K562 (cell line): ENCODE measurements around the gene EVL. TPM values are rescaled to one million over a fixed set of nuclear protein-coding genes. Genes with fewer than 3 reads are reported as not detected.

Experiments
- ATAC-seq: fragments of 200-7000 bp; cut with Tn5 transposase; 3 replicates; pipeline ENCODE4 v1.9.1; 2020; ENCODE audit warnings: moderate library complexity
- BruUV-seq: library from RNA; stranded (reverse); fragments of 400-500 nt; replicated peaks from 2 replicates; lab custom pipeline; 2021; lab: Mats Ljungman, UMichigan
- CTCF ChIA-PET: fragments of 300-600 bp; formaldehyde crosslinking; extraction: SDS; loops from one replicate; lab custom pipeline; 2021; ENCODE audit warnings: low intra/inter-chr PET ratio; lab: Yijun Ruan, JAX
- POLR2A ChIA-PET: fragments of 300-600, 350-650 bp; sonication (Branson Sonifier 250); formaldehyde crosslinking; extraction: SDS; loops from one replicate; lab custom pipeline; 2021; ENCODE audit warnings: antibody characterized with exemption, inconsistent platforms; lab: Yijun Ruan, JAX
- DNase-seq, 4 experiments: peaks; one replicate each; pipeline versions ENCODE4 v3.0.0 to v3.0.0-alpha.2; 2011 to 2018; ENCODE audit warnings: low spot score in 3 of 4, mixed read lengths in 3 of 4; ENCODE audit errors: extremely low read depth in 1 of 4
- FAIRE-seq: peaks from 2 replicates; lab custom pipeline; 2011; peaks lifted over from hg19 to GRCh38; lab: Jason Lieb, UNC
- H2AFZ ChIP-seq: 2 replicates; pipeline ENCODE4 v1.6.0; 2011; ENCODE audit warnings: low read depth, low read length, control low read depth, inconsistent platforms
- H3K27ac ChIP-seq: fragments of 200-600 bp; 3 replicates; pipeline ENCODE4 v1.8.0; 2011; ENCODE audit warnings: low read depth, mild to moderate bottlenecking, control low read depth, inconsistent platforms, low read length, moderate library complexity, mixed read lengths; ENCODE audit errors: extremely low read depth
- H3K27me3 ChIP-seq, 2 experiments: fragments of 300-600 bp in 1 of 2; 2 replicates in 1 of 2; 3 replicates in 1 of 2; pipeline versions ENCODE4 v1.6.0 to v1.8.0; 2011; ENCODE audit warnings: inconsistent platforms in 2 of 2, low read length in 2 of 2, mild to moderate bottlenecking in 1 of 2, mixed read lengths in 1 of 2, moderate library complexity in 1 of 2; ENCODE audit not compliant: control insufficient read depth in 2 of 2, insufficient read depth in 2 of 2
- H3K36me3 ChIP-seq: fragments of 300-600 bp; 3 replicates; pipeline ENCODE4 v1.8.0; 2011; ENCODE audit warnings: mild to moderate bottlenecking, low read length, inconsistent platforms; ENCODE audit not compliant: control insufficient read depth, insufficient read depth
- H3K4me1 ChIP-seq, 2 experiments: fragments of 200-600 bp in 1 of 2; replicated peaks in 1 of 2; 2 replicates in 1 of 2; 3 replicates in 1 of 2; pipeline versions ENCODE4 v1.5.1 to v1.8.0; 2011; ENCODE audit warnings: inconsistent platforms in 2 of 2, low read length in 2 of 2, mild to moderate bottlenecking in 1 of 2, mixed read lengths in 1 of 2, moderate library complexity in 1 of 2; ENCODE audit not compliant: control insufficient read depth in 2 of 2, insufficient read depth in 2 of 2
- H3K4me2 ChIP-seq: 2 replicates; pipeline ENCODE4 v1.6.1; 2011; ENCODE audit warnings: low read length, control low read depth, inconsistent platforms, mixed read lengths; ENCODE audit not compliant: insufficient read depth
- H3K4me3 ChIP-seq: fragments of 200-600 bp; sonication (generic), shearing (Covaris generic); 2 replicates; pipeline ENCODE4 v1.5.1; 2016; ENCODE audit warnings: control low read depth, inconsistent platforms
- H3K79me2 ChIP-seq: fragments of 200-600 bp; 3 replicates; pipeline ENCODE4 v1.8.0; 2011; ENCODE audit warnings: low read length, inconsistent platforms; ENCODE audit not compliant: control insufficient read depth, insufficient read depth
- H3K9ac ChIP-seq, 2 experiments: 2 replicates each; pipeline versions ENCODE4 v1.6.0 to v1.6.1; 2011; ENCODE audit warnings: low read depth in 2 of 2, low read length in 2 of 2, control low read depth in 1 of 2, inconsistent platforms in 1 of 2, mild to moderate bottlenecking in 1 of 2, mixed read lengths in 1 of 2; ENCODE audit not compliant: insufficient read depth in 1 of 2
- H3K9me1 ChIP-seq: one replicate; pipeline ENCODE4 v1.6.0; 2011; ENCODE audit warnings: inconsistent platforms, mild to moderate bottlenecking, low read length, moderate library complexity; ENCODE audit not compliant: control insufficient read depth, insufficient read depth
- H3K9me3 ChIP-seq: replicated peaks from 2 replicates; pipeline ENCODE4 v1.5.1; 2011; ENCODE audit warnings: low read depth, low read length, inconsistent platforms; ENCODE audit not compliant: control insufficient read depth, insufficient read depth
- H4K20me1 ChIP-seq: replicated peaks from 2 replicates; pipeline ENCODE4 v1.6.1; 2011; ENCODE audit warnings: low read length, inconsistent platforms, mixed read lengths; ENCODE audit not compliant: control insufficient read depth, insufficient read depth
- BHLHE40 ChIP-seq: IDR thresholded peaks from 2 replicates; pipeline ENCODE4 v1.6.1; 2011; ENCODE audit warnings: low read length, improper control_type of control experiment
- BRF1 ChIP-seq: IDR thresholded peaks from 3 replicates; pipeline ENCODE4 v1.6.1; 2011; ENCODE audit warnings: borderline replicate concordance, mild to moderate bottlenecking; ENCODE audit not compliant: insufficient read length; ENCODE audit errors: extremely low read depth
- ETV1 ChIP-seq: fragments of 450-650 bp; conservative IDR thresholded peaks from 2 replicates; pipeline ENCODE4 v1.6.1; 2016; ENCODE audit warnings: missing genetic modification characterization, control low read depth, low read depth, missing compliant biosample characterization
- ETV6 ChIP-seq, 3 experiments: fragments of 150-350 bp in 1 of 3; sonication (generic) in 1 of 3; formaldehyde crosslinking in 1 of 3; IDR thresholded peaks; 2 replicates each; pipeline versions ENCODE4 v1.6.1 to v1.8.0; 2014 to 2022; ENCODE audit warnings: borderline replicate concordance in 2 of 3, low read depth in 2 of 3, antibody characterized with exemption in 1 of 3, low read length in 1 of 3, mild to moderate bottlenecking in 1 of 3, missing genetic modification reagents in 1 of 3
- FOXJ3 ChIP-seq: sonication (generic); formaldehyde crosslinking; IDR thresholded peaks from 2 replicates; pipeline ENCODE4 v1.4.0; 2020; ENCODE audit warnings: mild to moderate bottlenecking, missing genetic modification reagents
- GMEB1 ChIP-seq: fragments of 250-450 bp; sonication (Bioruptor Pico); IDR thresholded peaks from 2 replicates; pipeline ENCODE4 v1.4.0; 2020; ENCODE audit warnings: mild to moderate bottlenecking
- KDM5B ChIP-seq: fragments of 200-600 bp; sonication (generic); IDR thresholded peaks from 2 replicates; pipeline ENCODE4 v1.6.1; 2012; ENCODE audit warnings: low read depth, mild to moderate bottlenecking, moderate library complexity, low read length, control low read depth, inconsistent platforms; ENCODE audit not compliant: insufficient replicate concordance
- NCOA2 ChIP-seq, 2 experiments: fragments of 450-650 bp; IDR thresholded peaks; 2 replicates each; pipeline ENCODE4 v1.6.1; 2018; ENCODE audit warnings: mild to moderate bottlenecking in 2 of 2, moderate library complexity in 1 of 2; ENCODE audit not compliant: partially characterized antibody in 2 of 2
- NRF1 ChIP-seq, 2 experiments: fragments of 450-650 bp; IDR thresholded peaks in 1 of 2; conservative IDR thresholded peaks in 1 of 2; 2 replicates each; pipeline ENCODE4 v1.6.1; 2014; ENCODE audit warnings: mild to moderate bottlenecking in 2 of 2
- PCBP2 ChIP-seq: fragments of 200-400 bp; formaldehyde crosslinking; IDR thresholded peaks from 2 replicates; pipeline ENCODE4 v1.6.1; 2018; ENCODE audit warnings: low read length, low read depth, mild to moderate bottlenecking, moderate library complexity; ENCODE audit not compliant: poor library complexity, severe bottlenecking
- RHOXF2B ChIP-seq: fragments of 250-450 bp; sonication (Bioruptor Pico); conservative IDR thresholded peaks from 2 replicates; pipeline ENCODE4 v1.5.1; 2021
- RUNX1 ChIP-seq: sonication (generic); IDR thresholded peaks from 2 replicates; pipeline ENCODE4 v1.6.1; 2016; ENCODE audit warnings: antibody characterized with exemption, low read depth
- SIRT6 ChIP-seq: IDR thresholded peaks from one replicate; pipeline ENCODE4 v1.6.1; 2012; ENCODE audit warnings: low read depth, mild to moderate bottlenecking, control low read depth, inconsistent platforms, low read length, moderate library complexity
- ZBTB9 ChIP-seq: fragments of 450-650 bp; formaldehyde crosslinking; IDR thresholded peaks from 2 replicates; pipeline ENCODE4 v1.4.0; 2020; ENCODE audit warnings: mild to moderate bottlenecking, moderate library complexity
- ZNF280A ChIP-seq: fragments of 450-650 bp; IDR thresholded peaks from 2 replicates; pipeline ENCODE4 v1.6.1; 2018; ENCODE audit warnings: mild to moderate bottlenecking, low read depth; ENCODE audit not compliant: partially characterized antibody
- ZZZ3 ChIP-seq: fragments of 450-650 bp; IDR thresholded peaks from 2 replicates; pipeline ENCODE4 v1.6.1; 2016; ENCODE audit warnings: antibody characterized with exemption, mild to moderate bottlenecking, moderate library complexity
- WGBS: fragments of 100-300 bp; shearing (Covaris generic); methylation state at CpG from one replicate; pipeline ENCODE4 v1.1.6; 2016; ENCODE audit warnings: low coverage, mixed read lengths; ENCODE audit not compliant: insufficient coverage; ENCODE audit errors: missing lambda C conversion rate; 5-methylcytosine and 5-hydroxymethylcytosine counted together
- in situ Hi-C: fragments of 300-500 bp; cut with MboI; formaldehyde crosslinking; loops from 4 replicates; pipeline ENCODE4 v1.15.0; 2018; ENCODE audit warnings: inconsistent platforms, mixed read lengths
- intact Hi-C: fragments of 100-400 bp; cut with micrococcal nuclease; formaldehyde crosslinking; loops from 2 replicates; pipeline ENCODE4 v1.14.2; 2022
- polyA plus RNA-seq, 8 experiments: library from polyadenylated mRNA; depleted of rRNA in 4 of 8; stranded (reverse) in 5 of 8; unstranded in 3 of 8; fragments of >200 nt; fragmentation: Nextera tagmentation in 2 of 8; fragmentation: Illumina TruSeq in 1 of 8; extraction: Ambion mirVana in 2 of 8; extraction: Trizol in 1 of 8; gene quantifications; 2 replicates each; pipeline versions ENCODE4 v1.2.1 to v1.2.3, GENCODE V29; 2011 to 2014; ENCODE audit warnings: inconsistent platforms in 1 of 8, missing spikeins in 1 of 8
- total RNA-seq, 7 experiments: library from RNA; depleted of rRNA in 6 of 7; stranded (reverse); fragments of >200 nt in 6 of 7; fragmentation: Illumina TruSeq in 2 of 7; extraction: Trizol in 2 of 7; gene quantifications; 2 replicates each; pipeline versions ENCODE4 v1.2.1 to v1.2.3, GENCODE V29; 2011 to 2021; ENCODE audit warnings: low replicate concordance in 1 of 7

EVL gene
- total and polyA plus RNA-seq, 9 of the 15 experiments (the other 6 are each of a cell fraction or from before 2014, with no cell fraction given): 2.9 to 43.4 (median 23.9) TPM

- intact Hi-C loops: loop anchor here (1.0 to 5.0 kb wide), 7 partner anchors 44 to 220 kb away; partner anchors contain the start of genes WDR25 and YY1
- TF ChIP-seq NCOA2 (IDR thresholded peaks at IDR 0.05; ENCODE audit: partially characterized antibody in 2 of 2) (no peak), FOXJ3 (no peak), ETV1 (peak; percentile 45), ZBTB9 (CRISPR knock-in tag) (no peak), SIRT6 (no peak), KDM5B (no peak), ZNF280A (no peak), BRF1 (no peak), GMEB1 (CRISPR knock-in tag) (no peak), RHOXF2B (CRISPR knock-in tag) (no peak), PCBP2 (no peak), NRF1 (conservative IDR thresholded peaks at IDR 0.05 in 1 of 2, IDR thresholded peaks at IDR 0.05 in 1 of 2) (peak; percentile 76 to 80), ETV6 (IDR thresholded peaks at IDR 0.05; ENCODE audit: borderline replicate concordance in 1 of 2, low read depth in 2 of 2, low read length in 1 of 2) (0 out of 4 replicates have a peak, but pooled peaks of 1 of the 2 experiments have one; percentile 36), ETV6 (CRISPR knock-in tag; IDR thresholded peaks at IDR 0.05; ENCODE audit: borderline replicate concordance) (no peak), BHLHE40 (no peak), RUNX1 (no peak), ZZZ3 (no peak)
Measured at GRCh38 chr14:100192672-100193416, 127.6 kb downstream of the EVL start.

More at GRCh38 chr14:100192672-100193416, 127.6 kb downstream of the EVL start:
- no peaks in the 10 kb centered on the region for H3K27me3 ChIP-seq
- no peaks in the 10 kb centered on the region for H4K20me1 ChIP-seq
- ChIA-PET POLR2A (interaction anchor here (0.6 to 1.8 kb wide), 5 partner anchors 23 to 167 kb away, joined by 3 to 7 read pairs (median 3); no protein-coding TSS in a partner anchor), CTCF (interaction anchor here (0.8 to 3.4 kb wide), 5 partner anchors 48 to 210 kb away, joined by 3 to 16 read pairs (median 9); no protein-coding TSS in a partner anchor)
- H3K27ac ChIP-seq: peak overlapping the region; percentile 95
- peak overlapping the region; percentile 74 for H3K4me2 ChIP-seq
- BruUV-seq: no TSS peak
- no peaks in the 10 kb centered on the region for H3K9me1 ChIP-seq
- no peaks in the 10 kb centered on the region for H3K79me2 ChIP-seq
- in situ Hi-C loops: no loop called here
- ATAC-seq (peak; percentile 99), FAIRE-seq (peak; percentile 96), DNase-seq (peak; percentile 97 to 98 (median 97))
- peaks cover 15 to 17% of the 10 kb centered on the region in 2 experiments; a peak in 4 of 5 replicates for H3K4me1 ChIP-seq
- WGBS: 1% methylated on average over 38 of the region's 62 CpGs
- no peaks in the 10 kb centered on the region for H3K9me3 ChIP-seq
- H3K9ac ChIP-seq: peak overlapping the region; percentile 79 to 88
- peak overlapping the region; percentile 97 for H2AFZ ChIP-seq
- peak overlapping the region; percentile 20; the same call in 1 of the 2 replicates for H3K4me3 ChIP-seq
- no peaks in the 10 kb centered on the region for H3K36me3 ChIP-seq
